Activated CD4-positive, alpha-beta T cell treated with anti-CD3 and anti-CD28 coated beads for 48 hours (primary cell): ENCODE data around the gene FAM187B.

Source experiments
- DNase-seq: peaks from one replicate; pipeline ENCODE4 v3.0.0-alpha.2; 2020

The FAM187B gene

GRCh38 chr19:35228177-35228930, at the start of gene FAM187B:
Gene FAM187B (minus strand): TSS chr19:35228739. CDS start chr19:35228680, 59 bp downstream.
- no peak for DNase-seq

- DNase-seq, result no peak
Measured at GRCh38 chr19:35276706-35277281, 48.3 kb upstream of the FAM187B start.

GRCh38 chr19:35274323-35274722, 45.8 kb upstream of the FAM187B start:
- DNase-seq, result no peak

GRCh38 chr19:35273686-35274259, 45.2 kb upstream of the FAM187B start:
- no peak for DNase-seq

- no peak for DNase-seq
Measured at GRCh38 chr19:35272954-35273649, 44.6 kb upstream of the FAM187B start.

- no peak for DNase-seq
Measured at GRCh38 chr19:35272122-35272719, 43.7 kb upstream of the FAM187B start.

- DNase-seq, result no peak
Measured at GRCh38 chr19:35271546-35271945, 43.0 kb upstream of the FAM187B start.

GRCh38 chr19:35270381-35270811, 41.9 kb upstream of the FAM187B start:
- DNase-seq, result no peak

- DNase-seq, result peak; percentile 83
Measured at GRCh38 chr19:35269438-35270117, 41.0 kb upstream of the FAM187B start.

- DNase-seq, result peak; percentile 81
Measured at GRCh38 chr19:35268536-35269437, 40.2 kb upstream of the FAM187B start, which contains the start of gene USF2. Gene USF2 (plus strand): TSS chr19:35268962. CDS start chr19:35269102, 140 bp downstream.

- peak; percentile 78 for DNase-seq
Measured at GRCh38 chr19:35267818-35268535, 39.4 kb upstream of the FAM187B start.

- peak; percentile 45 for DNase-seq
Measured at GRCh38 chr19:35267353-35267817, 38.8 kb upstream of the FAM187B start.

GRCh38 chr19:35266520-35267352, 38.2 kb upstream of the FAM187B start:
- DNase-seq, result no peak

GRCh38 chr19:35265900-35266519, 37.5 kb upstream of the FAM187B start:
- DNase-seq, result no peak

GRCh38 chr19:35265126-35265899, 36.8 kb upstream of the FAM187B start:
- DNase-seq, result no peak

- DNase-seq, result no peak
Measured at GRCh38 chr19:35264268-35265125, 36.0 kb upstream of the FAM187B start.

- no peak for DNase-seq
Measured at GRCh38 chr19:35262101-35262761, 33.7 kb upstream of the FAM187B start.
